WTC11 (cell line): ENCODE results near the gene CD200R1.

Source experiments
- ATF1 ChIP-seq: sonication (generic); formaldehyde crosslinking; IDR thresholded peaks from 2 replicates; pipeline ENCODE4 v1.8.1; 2023; ENCODE audit warnings: mild to moderate bottlenecking, moderate library complexity, missing genetic modification reagents
- E2F1 ChIP-seq: sonication (generic); formaldehyde crosslinking; IDR thresholded peaks from 2 replicates; pipeline ENCODE4 v1.8.0; 2022; ENCODE audit warnings: mild to moderate bottlenecking, missing genetic modification reagents
- FOXP4 ChIP-seq: sonication (generic); formaldehyde crosslinking; IDR thresholded peaks from 2 replicates; pipeline ENCODE4 v1.8.0; 2022; ENCODE audit warnings: mild to moderate bottlenecking, missing genetic modification reagents
- SP1 ChIP-seq: sonication (generic); formaldehyde crosslinking; conservative IDR thresholded peaks from 2 replicates; pipeline ENCODE4 v1.8.1; 2022; ENCODE audit warnings: missing genetic modification reagents
- USF1 ChIP-seq: sonication (generic); formaldehyde crosslinking; IDR thresholded peaks from 2 replicates; pipeline ENCODE4 v1.8.0; 2022; ENCODE audit warnings: mild to moderate bottlenecking, missing genetic modification reagents
- TF ChIP-seq, protein P1 (sequence below): fragments of 200-600 bp; IDR thresholded peaks from 2 replicates; pipeline ENCODE4 v1.8.0; 2022; ENCODE audit warnings: antibody characterized with exemption

- TF ChIP-seq SP1 (CRISPR knock-in tag) (no peak), E2F1 (CRISPR knock-in tag) (no peak), FOXP4 (CRISPR knock-in tag) (no peak), ATF1 (CRISPR knock-in tag) (no peak), USF1 (CRISPR knock-in tag) (no peak)
- TF ChIP-seq, protein P1, sequence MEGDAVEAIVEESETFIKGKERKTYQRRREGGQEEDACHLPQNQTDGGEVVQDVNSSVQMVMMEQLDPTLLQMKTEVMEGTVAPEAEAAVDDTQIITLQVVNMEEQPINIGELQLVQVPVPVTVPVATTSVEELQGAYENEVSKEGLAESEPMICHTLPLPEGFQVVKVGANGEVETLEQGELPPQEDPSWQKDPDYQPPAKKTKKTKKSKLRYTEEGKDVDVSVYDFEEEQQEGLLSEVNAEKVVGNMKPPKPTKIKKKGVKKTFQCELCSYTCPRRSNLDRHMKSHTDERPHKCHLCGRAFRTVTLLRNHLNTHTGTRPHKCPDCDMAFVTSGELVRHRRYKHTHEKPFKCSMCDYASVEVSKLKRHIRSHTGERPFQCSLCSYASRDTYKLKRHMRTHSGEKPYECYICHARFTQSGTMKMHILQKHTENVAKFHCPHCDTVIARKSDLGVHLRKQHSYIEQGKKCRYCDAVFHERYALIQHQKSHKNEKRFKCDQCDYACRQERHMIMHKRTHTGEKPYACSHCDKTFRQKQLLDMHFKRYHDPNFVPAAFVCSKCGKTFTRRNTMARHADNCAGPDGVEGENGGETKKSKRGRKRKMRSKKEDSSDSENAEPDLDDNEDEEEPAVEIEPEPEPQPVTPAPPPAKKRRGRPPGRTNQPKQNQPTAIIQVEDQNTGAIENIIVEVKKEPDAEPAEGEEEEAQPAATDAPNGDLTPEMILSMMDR: no peak
Measured at GRCh38 chr3:112967425-112967824, 7.5 kb downstream of the CD200R1 start.
